ENCODE data around the gene PPCDC.

DNA sequence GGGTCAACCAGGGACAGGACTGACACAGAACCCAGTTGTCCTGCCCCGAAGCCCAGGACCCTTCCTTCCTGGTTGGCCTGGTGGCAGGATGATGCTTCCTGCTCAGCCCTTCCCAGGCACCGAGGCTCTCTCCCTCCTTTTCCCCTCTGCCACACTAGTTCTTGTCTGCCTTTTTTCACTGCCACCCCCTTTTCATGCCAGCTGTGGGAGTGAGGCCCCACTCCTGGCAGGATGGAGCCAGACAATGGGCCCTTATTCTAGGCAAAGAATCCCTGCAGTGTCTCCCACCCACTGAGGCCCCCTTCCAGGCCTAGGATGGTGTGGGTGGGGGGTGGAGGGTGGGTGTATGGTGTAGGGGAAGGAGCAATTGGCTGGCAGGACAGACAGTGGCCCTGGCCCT is 29.2 kb upstream of the PPCDC start:
- TF ChIP-seq POLR2AphosphoS5 (IDR thresholded peaks at IDR 0.05), result no peak
- TF ChIP-seq, protein P1, sequence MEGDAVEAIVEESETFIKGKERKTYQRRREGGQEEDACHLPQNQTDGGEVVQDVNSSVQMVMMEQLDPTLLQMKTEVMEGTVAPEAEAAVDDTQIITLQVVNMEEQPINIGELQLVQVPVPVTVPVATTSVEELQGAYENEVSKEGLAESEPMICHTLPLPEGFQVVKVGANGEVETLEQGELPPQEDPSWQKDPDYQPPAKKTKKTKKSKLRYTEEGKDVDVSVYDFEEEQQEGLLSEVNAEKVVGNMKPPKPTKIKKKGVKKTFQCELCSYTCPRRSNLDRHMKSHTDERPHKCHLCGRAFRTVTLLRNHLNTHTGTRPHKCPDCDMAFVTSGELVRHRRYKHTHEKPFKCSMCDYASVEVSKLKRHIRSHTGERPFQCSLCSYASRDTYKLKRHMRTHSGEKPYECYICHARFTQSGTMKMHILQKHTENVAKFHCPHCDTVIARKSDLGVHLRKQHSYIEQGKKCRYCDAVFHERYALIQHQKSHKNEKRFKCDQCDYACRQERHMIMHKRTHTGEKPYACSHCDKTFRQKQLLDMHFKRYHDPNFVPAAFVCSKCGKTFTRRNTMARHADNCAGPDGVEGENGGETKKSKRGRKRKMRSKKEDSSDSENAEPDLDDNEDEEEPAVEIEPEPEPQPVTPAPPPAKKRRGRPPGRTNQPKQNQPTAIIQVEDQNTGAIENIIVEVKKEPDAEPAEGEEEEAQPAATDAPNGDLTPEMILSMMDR (IDR thresholded peaks at IDR 0.05), result no peak

Measured in esophagus muscularis mucosa (tissue), 3 donors.